ENCODE results near the gene DIS3L2.
"Not testable (repeated sequence)": the region's sequence is repeated elsewhere in the genome, so short reads cannot be mapped to it uniquely, and the experiment has no call there.

Gene DIS3L2

GRCh38 chr2:232353660-232354059 lies 392.1 kb downstream of the DIS3L2 start:
- no peak for DNase-seq

GRCh38 chr2:232354069-232354468 lies 392.6 kb downstream of the DIS3L2 start:
- no peak for DNase-seq

- DNase-seq = no peak
Observed at GRCh38 chr2:232361646-232362045, 400.1 kb downstream of the DIS3L2 start.

- no peak for DNase-seq
Observed at GRCh38 chr2:232362174-232362900, 400.8 kb downstream of the DIS3L2 start.

- not testable (repeated sequence) for DNase-seq
Observed at GRCh38 chr2:232363064-232363783, 401.7 kb downstream of the DIS3L2 start.

GRCh38 chr2:232363784-232364615 lies 402.5 kb downstream of the DIS3L2 start:
- DNase-seq = peak; percentile 32

GRCh38 chr2:232364806-232365594 lies 403.5 kb downstream of the DIS3L2 start:
- not testable (repeated sequence) for DNase-seq

GRCh38 chr2:232365621-232366321 lies 404.3 kb downstream of the DIS3L2 start:
- DNase-seq = peak; percentile 35

- not testable (repeated sequence) for DNase-seq
Observed at GRCh38 chr2:232366461-232366860, 404.9 kb downstream of the DIS3L2 start.

GRCh38 chr2:232367016-232367415 lies 405.5 kb downstream of the DIS3L2 start:
- DNase-seq = no peak

GRCh38 chr2:232367591-232368233 lies 406.2 kb downstream of the DIS3L2 start:
- no peak for DNase-seq

GRCh38 chr2:232368311-232368731 lies 406.8 kb downstream of the DIS3L2 start:
- no peak for DNase-seq

- no peak for DNase-seq
Observed at GRCh38 chr2:232369126-232369951, 407.8 kb downstream of the DIS3L2 start.

- not testable (repeated sequence) for DNase-seq
Observed at GRCh38 chr2:232370007-232370406, 408.5 kb downstream of the DIS3L2 start.

GRCh38 chr2:232372231-232373208 lies 411.0 kb downstream of the DIS3L2 start:
- no peak for DNase-seq

GRCh38 chr2:232374356-232374755 lies 412.8 kb downstream of the DIS3L2 start:
- DNase-seq = no peak

GRCh38 chr2:232375164-232375563 lies 413.7 kb downstream of the DIS3L2 start:
- no peak for DNase-seq

GRCh38 chr2:232376260-232376659 lies 414.7 kb downstream of the DIS3L2 start:
- no peak for DNase-seq

GRCh38 chr2:232376713-232377112 lies 415.2 kb downstream of the DIS3L2 start:
- DNase-seq = no peak

Measured in stimulated activated CD8-positive, alpha-beta memory T cell treated with anti-CD3 and anti-CD28 coated beads, Interleukin-4, amount 100 ng/mL, for 48 hours (primary cell).